HepG2 (cell line): Measurements from ENCODE around the gene KRT16. TPM values are rescaled to one million over a fixed set of nuclear protein-coding genes. Genes with fewer than 3 reads are reported as not detected.

Source experiments
- CHD2 ChIP-seq: IDR thresholded peaks from 2 replicates; pipeline ENCODE4 v1.6.1; 2011; ENCODE audit warnings: low read depth, low read length, improper control_type of control experiment
- FOXP1 ChIP-seq, 2 experiments: fragments of 450-650 bp in 1 of 2; IDR thresholded peaks; 2 replicates each; pipeline ENCODE4 v1.6.1; 2017 to 2018; ENCODE audit warnings: antibody characterized with exemption in 1 of 2
- GATAD1 ChIP-seq: IDR thresholded peaks from 2 replicates; pipeline ENCODE4 v1.6.1; 2016; ENCODE audit warnings: missing genetic modification reagents, missing compliant biosample characterization
- HNRNPK ChIP-seq: fragments of 200-400 bp; formaldehyde crosslinking; IDR thresholded peaks from 2 replicates; pipeline ENCODE4 v1.6.1; 2018; ENCODE audit warnings: low read length, low read depth, moderate library complexity, mild to moderate bottlenecking; ENCODE audit not compliant: poor library complexity, severe bottlenecking
- IRX3 ChIP-seq: sonication (generic); formaldehyde crosslinking; IDR thresholded peaks from 2 replicates; pipeline ENCODE4 v1.8.1; 2023; ENCODE audit warnings: mild to moderate bottlenecking, low read depth, missing genetic modification reagents, borderline replicate concordance
- MEIS2 ChIP-seq: sonication (generic); formaldehyde crosslinking; IDR thresholded peaks from 2 replicates; pipeline ENCODE4 v1.9.0; 2021; ENCODE audit warnings: mild to moderate bottlenecking, missing genetic modification reagents
- MIER3 ChIP-seq: IDR thresholded peaks from 2 replicates; pipeline ENCODE4 v1.6.1; 2016; ENCODE audit warnings: missing compliant biosample characterization, borderline replicate concordance
- PHB2 ChIP-seq: fragments of 450-650 bp; IDR thresholded peaks from 2 replicates; pipeline ENCODE4 v1.6.1; 2018; ENCODE audit not compliant: partially characterized antibody
- PLSCR1 ChIP-seq: sonication (generic); formaldehyde crosslinking; IDR thresholded peaks from 2 replicates; pipeline ENCODE4 v1.5.0; 2020; ENCODE audit warnings: missing genetic modification reagents, mild to moderate bottlenecking, borderline replicate concordance
- POLR2AphosphoS5 ChIP-seq: IDR thresholded peaks from 2 replicates; pipeline ENCODE4 v1.6.1; 2012; ENCODE audit warnings: low read depth, low read length
- RXRB ChIP-seq: IDR thresholded peaks from 2 replicates; pipeline ENCODE4 v1.6.1; 2016; ENCODE audit warnings: borderline replicate concordance, missing genetic modification reagents, missing compliant biosample characterization
- SMAD1 ChIP-seq: sonication (generic); formaldehyde crosslinking; IDR thresholded peaks from 2 replicates; pipeline ENCODE4 v1.4.0; 2020; ENCODE audit warnings: missing genetic modification reagents, low read depth, mild to moderate bottlenecking, borderline replicate concordance
- SOX6 ChIP-seq, 2 experiments: fragments of 450-650 bp in 1 of 2; sonication (generic) in 1 of 2; formaldehyde crosslinking in 1 of 2; IDR thresholded peaks; 2 replicates each; pipeline versions ENCODE4 v1.4.0 to v1.6.1; 2017 to 2020; ENCODE audit warnings: antibody characterized with exemption in 1 of 2, mild to moderate bottlenecking in 1 of 2, missing genetic modification reagents in 1 of 2
- SP140L ChIP-seq: sonication (generic); formaldehyde crosslinking; IDR thresholded peaks from 2 replicates; pipeline ENCODE4 v1.4.0; 2020; ENCODE audit warnings: missing genetic modification reagents, borderline replicate concordance
- TRIM24 ChIP-seq: sonication (generic); formaldehyde crosslinking; IDR thresholded peaks from 2 replicates; pipeline ENCODE4 v1.8.0; 2022; ENCODE audit warnings: mild to moderate bottlenecking, missing genetic modification reagents
- ZNF101 ChIP-seq: sonication (generic); formaldehyde crosslinking; IDR thresholded peaks from 2 replicates; pipeline ENCODE4 v1.4.0; 2020; ENCODE audit warnings: mild to moderate bottlenecking, low read depth, missing genetic modification reagents, borderline replicate concordance
- ZNF430 ChIP-seq: sonication (generic); formaldehyde crosslinking; IDR thresholded peaks from 2 replicates; pipeline ENCODE4 v1.9.0; 2021; ENCODE audit warnings: mild to moderate bottlenecking, missing genetic modification reagents
- ZNF530 ChIP-seq: sonication (generic); formaldehyde crosslinking; IDR thresholded peaks from 2 replicates; pipeline ENCODE4 v1.5.0; 2020; ENCODE audit warnings: low read depth, mild to moderate bottlenecking, missing genetic modification reagents
- ZNF547 ChIP-seq: sonication (generic); formaldehyde crosslinking; IDR thresholded peaks from 2 replicates; pipeline ENCODE4 v1.5.1; 2020; ENCODE audit warnings: mild to moderate bottlenecking, missing genetic modification reagents
- ZNF550 ChIP-seq: sonication (generic); formaldehyde crosslinking; IDR thresholded peaks from 2 replicates; pipeline ENCODE4 v1.4.0; 2020; ENCODE audit warnings: mild to moderate bottlenecking, missing genetic modification reagents, borderline replicate concordance
- ZNF572 ChIP-seq: sonication (generic); formaldehyde crosslinking; IDR thresholded peaks from 2 replicates; pipeline ENCODE4 v1.5.1; 2020; ENCODE audit warnings: mild to moderate bottlenecking, missing genetic modification reagents
- ZNF646 ChIP-seq: sonication (generic); formaldehyde crosslinking; IDR thresholded peaks from 2 replicates; pipeline ENCODE4 v1.9.0; 2021; ENCODE audit warnings: mild to moderate bottlenecking, missing genetic modification reagents
- ZNF674 ChIP-seq: sonication (generic); formaldehyde crosslinking; IDR thresholded peaks from 2 replicates; pipeline ENCODE4 v1.5.0; 2020; ENCODE audit warnings: low read depth, mild to moderate bottlenecking, missing genetic modification reagents
- ZNF691 ChIP-seq: sonication (generic); formaldehyde crosslinking; IDR thresholded peaks from 2 replicates; pipeline ENCODE4 v1.4.0; 2020; ENCODE audit warnings: missing genetic modification reagents, low read depth, mild to moderate bottlenecking, borderline replicate concordance
- polyA plus RNA-seq, 8 experiments: library from polyadenylated mRNA; depleted of rRNA in 3 of 8; stranded (reverse) in 7 of 8; unstranded in 1 of 8; fragments of >200 nt; fragmentation: Illumina TruSeq in 4 of 8; extraction: Trizol in 4 of 8; gene quantifications; 2 replicates each; pipeline versions ENCODE4 v1.2.1 to v1.2.3, GENCODE V29; 2011 to 2016; ENCODE audit warnings: low read depth in 4 of 8, missing spikeins in 1 of 8, mixed read lengths in 1 of 8; ENCODE audit not compliant: insufficient read depth in 1 of 8
- total RNA-seq, 5 experiments: library from RNA; depleted of rRNA; stranded (reverse); fragments of >200 nt; fragmentation: Illumina TruSeq; extraction: Trizol; gene quantifications; 2 replicates each; pipeline ENCODE4 v1.2.3, GENCODE V29; 2016; ENCODE audit warnings: low read depth in 1 of 5

Gene KRT16
- total and polyA plus RNA-seq, 2 of the 13 experiments (the other 11 are each of a cell fraction or from before 2014, with no cell fraction given): not detected

- TF ChIP-seq SOX6 (IDR thresholded peaks at IDR 0.05) (no peak), SOX6 (CRISPR knock-in tag; IDR thresholded peaks at IDR 0.05) (no peak), ZNF550 (CRISPR knock-in tag) (no peak), CHD2 (no peak), SP140L (CRISPR knock-in tag) (0 out of 2 replicates have a peak, but pooled peaks have one; percentile 87), GATAD1 (CRISPR knock-in tag) (no peak), IRX3 (no peak), HNRNPK (no peak), FOXP1 (IDR thresholded peaks at IDR 0.05) (no peak), FOXP1 (CRISPR knock-in tag; IDR thresholded peaks at IDR 0.05) (no peak), ZNF572 (CRISPR knock-in tag) (no peak; the same call in 1 of the 2 replicates), POLR2AphosphoS5 (no peak), ZNF547 (no peak), PHB2 (no peak), SMAD1 (CRISPR knock-in tag) (no peak), PLSCR1 (CRISPR knock-in tag) (no peak), ZNF101 (no peak), ZNF430 (CRISPR knock-in tag) (peak; percentile 42; the same call in 1 of the 2 replicates), ZNF691 (no peak), TRIM24 (CRISPR knock-in tag) (no peak), ZNF674 (CRISPR knock-in tag) (no peak), MEIS2 (no peak), ZNF646 (no peak), RXRB (peak; percentile 54; the same call in 1 of the 2 replicates), MIER3 (CRISPR knock-in tag) (no peak), ZNF530 (CRISPR knock-in tag) (no peak)
Measured at GRCh38 chr17:41647940-41648410, 35.4 kb upstream of the KRT16 start (continued).
